ENCODE data around the gene SASH1.

SASH1 gene

DNA sequence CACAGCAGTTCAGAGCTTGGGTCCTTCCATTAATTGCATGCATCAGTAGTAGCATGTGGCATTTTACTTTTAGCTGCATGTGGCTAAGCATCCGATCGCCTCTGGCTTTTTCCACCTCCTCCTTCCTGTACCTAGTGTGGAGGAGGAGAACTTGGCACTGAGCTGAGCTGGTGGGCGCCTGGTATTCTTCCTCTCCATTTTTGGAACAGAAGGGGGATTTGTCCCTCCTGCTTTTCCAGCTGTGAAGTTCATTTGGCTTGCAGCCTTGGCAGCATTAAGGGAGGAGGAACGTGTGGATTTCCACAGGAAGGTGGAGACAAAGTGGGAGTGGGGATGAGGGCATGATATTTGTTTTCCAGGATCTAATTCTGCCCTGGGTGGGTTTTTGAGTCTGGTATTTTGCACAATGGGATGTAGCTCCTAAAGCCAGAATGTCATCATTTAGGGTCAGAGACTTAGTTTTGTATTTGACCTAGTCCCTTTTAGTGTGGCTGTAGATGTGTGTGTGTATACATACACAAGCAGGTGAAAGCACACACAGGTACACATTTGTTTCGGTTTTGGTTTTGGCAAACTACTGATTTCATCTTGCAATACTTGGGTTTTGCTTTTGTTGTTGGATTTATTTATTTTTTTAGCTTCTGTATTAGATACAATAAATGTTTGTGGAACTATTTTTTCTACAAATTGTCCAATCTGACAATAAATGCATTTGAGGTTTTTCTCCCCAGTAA, 90.0 kb downstream of the SASH1 start:
- DNase-seq (ENCODE audit: low spot score): no peak

- DNase-seq (ENCODE audit: low spot score): no peak
Measured at GRCh38 chr6:148435386-148435785, 92.7 kb downstream of the SASH1 start.

GRCh38 chr6:148436466-148436865, 93.8 kb downstream of the SASH1 start:
- DNase-seq (ENCODE audit: low spot score): no peak

- no peak for DNase-seq (ENCODE audit: low spot score)
Measured at GRCh38 chr6:148438632-148439031, 96.0 kb downstream of the SASH1 start.

DNA sequence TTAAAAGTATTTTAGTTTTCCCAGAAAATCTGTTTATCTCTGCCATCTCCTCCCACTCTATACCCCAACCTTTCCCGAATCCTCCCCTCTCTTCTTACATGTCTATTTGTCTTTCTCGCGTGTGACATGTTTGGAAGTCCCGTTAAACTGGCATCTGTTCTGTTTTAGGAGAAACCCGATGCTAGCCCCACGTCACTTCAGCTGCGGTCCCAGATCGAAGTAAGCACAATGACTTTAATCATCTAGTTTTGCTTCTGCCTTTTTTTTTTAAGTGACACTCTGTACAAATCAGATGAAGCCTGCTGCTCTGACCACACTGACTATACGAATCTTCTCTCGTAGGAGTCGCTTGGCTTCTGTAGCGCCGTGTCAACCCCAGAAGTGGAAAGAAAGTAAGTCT, 97.4 kb downstream of the SASH1 start:
- DNase-seq (ENCODE audit: low spot score): no peak

DNA sequence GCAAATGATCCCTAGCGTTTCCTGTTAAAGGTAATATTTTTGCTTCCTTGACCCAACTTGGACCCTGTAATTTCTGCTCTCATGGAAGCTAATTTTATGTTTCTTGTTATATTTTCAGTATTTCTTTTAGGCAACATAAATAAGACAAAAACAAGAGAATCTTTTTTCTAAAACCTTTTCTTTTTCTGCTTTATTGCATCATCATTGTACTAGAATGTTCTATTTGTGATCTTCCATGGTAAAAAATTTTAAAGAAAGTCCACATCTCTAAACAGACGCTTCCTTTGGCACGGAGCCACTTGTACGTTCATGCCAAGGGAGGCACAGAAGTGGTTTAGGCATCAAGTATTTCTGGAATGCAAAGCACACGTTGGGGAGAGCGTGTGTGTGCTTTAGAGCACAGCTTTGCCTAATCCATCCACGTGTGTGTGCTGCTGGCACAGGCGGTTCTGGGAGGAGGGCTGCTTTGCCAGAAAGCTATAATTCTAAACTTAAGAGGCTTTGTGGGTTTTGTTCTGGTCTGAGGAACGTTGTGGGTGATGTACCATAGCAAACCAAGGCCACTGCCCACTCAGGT, 98.3 kb downstream of the SASH1 start:
- peak; percentile 88 for DNase-seq (ENCODE audit: low spot score)

- peak; percentile 93 for DNase-seq (ENCODE audit: low spot score)
Measured at GRCh38 chr6:148441454-148441911, 98.8 kb downstream of the SASH1 start.

DNA sequence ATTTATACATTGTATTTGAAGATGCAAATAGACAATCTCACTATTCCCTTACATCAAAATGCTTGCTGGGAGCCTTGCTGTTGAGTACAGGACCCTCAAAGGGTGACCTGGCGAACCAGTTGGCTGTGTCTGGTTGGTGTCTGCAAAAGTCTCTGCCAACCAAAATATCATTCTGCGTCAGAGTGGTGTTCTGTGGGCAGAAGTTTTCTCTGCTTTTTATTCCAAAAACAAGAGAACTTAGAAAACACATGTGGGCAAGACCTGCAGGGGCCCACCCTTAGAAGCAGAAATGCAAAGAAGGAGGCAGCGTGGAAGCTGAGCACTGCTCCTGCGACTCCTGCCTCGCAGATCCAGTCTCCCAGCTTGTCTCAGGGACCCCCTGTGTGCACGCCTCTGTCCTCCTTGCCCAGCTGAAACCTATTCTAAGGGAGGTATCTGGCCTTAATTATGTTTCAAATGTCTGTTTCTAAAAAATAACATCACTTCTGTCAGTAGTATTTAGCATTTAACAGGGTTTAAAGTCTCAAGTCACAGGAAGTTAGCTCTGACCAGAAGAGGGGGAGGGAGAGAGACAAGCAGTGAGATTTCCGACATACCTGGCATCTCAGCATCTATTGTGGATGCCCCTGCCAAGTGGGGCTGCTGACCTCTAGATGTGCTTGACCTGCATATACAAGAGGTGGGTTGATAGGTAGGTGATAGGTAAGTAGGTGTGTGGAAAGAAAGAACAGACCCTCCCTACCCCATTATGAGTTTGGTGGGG, 101.3 kb downstream of the SASH1 start:
- DNase-seq (ENCODE audit: low spot score): no peak

- DNase-seq (ENCODE audit: low spot score): no peak
Measured at GRCh38 chr6:148445116-148445515, 102.5 kb downstream of the SASH1 start.

- peak; percentile 90 for DNase-seq (ENCODE audit: low spot score)
Measured at GRCh38 chr6:148445620-148446019, 103.0 kb downstream of the SASH1 start.

GRCh38 chr6:148446681-148447080, 104.0 kb downstream of the SASH1 start:
- DNase-seq (ENCODE audit: low spot score): no peak

DNA sequence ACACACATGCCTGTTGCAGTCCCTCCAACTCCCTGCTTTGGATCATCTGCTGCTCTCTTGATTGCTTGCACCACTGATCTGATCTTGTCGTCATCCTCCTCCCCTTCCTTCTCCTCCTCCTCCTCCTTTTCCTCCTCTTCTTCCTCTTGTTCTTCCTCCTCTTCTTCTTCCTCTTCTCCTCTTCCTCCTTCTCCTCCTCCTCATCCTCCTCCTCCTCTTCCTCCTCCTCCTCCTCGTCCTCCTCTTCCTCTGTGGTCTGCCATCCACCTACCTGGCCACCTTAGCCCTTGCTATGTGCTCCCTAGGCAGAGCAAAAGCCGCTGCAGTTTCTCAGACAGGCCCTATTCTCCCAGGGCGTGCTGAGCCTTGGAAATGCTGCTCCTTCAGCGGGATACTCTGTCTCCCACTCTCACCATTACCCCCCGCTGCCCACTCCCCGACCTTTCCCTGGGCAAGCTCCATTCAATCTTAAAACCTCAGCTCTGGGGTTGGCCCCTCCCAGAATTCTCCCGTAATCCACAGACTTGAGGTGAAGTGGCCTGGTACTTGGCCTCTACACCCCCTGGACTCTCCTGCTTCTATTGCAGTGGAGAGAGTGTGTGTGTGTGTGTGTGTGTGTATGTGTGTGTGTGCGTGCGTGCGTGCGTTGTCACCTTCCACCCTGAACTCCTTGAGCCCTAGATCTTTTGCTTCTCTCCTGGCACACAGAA, 105.0 kb downstream of the SASH1 start:
- no peak for DNase-seq (ENCODE audit: low spot score)

DNA sequence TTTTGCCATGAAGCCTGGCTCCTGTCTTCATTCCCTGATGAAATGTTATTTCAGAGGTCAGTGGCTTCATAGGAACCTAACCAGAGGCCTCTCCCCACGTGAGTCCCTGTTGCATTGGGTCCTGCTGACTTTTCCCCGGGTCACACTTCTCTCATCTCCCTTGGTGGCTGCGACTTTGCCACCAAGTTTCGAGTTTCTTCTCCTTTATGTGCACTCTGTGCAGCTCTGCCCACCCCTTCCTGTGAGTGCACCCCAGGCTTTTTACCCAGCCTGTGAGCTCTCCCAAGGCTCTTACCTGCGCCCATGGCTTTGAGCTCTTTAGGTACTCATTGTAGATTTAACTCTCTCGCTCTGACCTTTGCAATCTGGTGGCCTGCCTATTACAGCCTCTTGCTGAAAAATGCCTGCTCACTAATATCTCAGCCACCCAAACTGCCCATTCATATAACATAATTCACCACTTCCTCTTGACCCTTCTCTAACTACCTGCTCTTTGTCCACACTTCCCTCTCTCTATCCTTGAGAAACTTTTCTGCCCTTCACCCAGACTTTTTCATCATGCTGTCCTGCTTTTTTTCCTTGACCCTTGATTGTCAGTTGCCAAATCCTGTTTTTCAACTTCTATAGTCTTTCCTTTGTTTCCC, 105.9 kb downstream of the SASH1 start:
- DNase-seq (ENCODE audit: low spot score): no peak

DNA sequence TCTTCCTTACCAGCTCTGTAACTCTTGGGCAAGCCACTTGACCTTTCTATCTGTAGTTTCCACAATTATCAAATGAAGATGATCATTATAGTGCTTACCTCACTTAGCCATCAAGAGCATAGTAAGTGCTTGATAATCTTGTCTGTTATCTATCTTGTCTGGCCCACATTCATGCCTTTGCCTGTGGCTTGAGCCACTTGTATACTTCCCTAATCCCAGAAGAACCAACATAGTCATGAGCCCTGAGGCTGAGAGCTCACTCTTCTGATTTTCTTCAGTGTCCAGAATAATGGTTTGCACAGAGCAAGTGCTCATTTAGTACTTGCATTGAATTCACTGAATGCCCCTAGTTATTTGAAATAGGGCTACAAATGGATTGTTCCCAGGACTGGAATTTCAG, 108.2 kb downstream of the SASH1 start:
- DNase-seq (ENCODE audit: low spot score): no peak

DNA sequence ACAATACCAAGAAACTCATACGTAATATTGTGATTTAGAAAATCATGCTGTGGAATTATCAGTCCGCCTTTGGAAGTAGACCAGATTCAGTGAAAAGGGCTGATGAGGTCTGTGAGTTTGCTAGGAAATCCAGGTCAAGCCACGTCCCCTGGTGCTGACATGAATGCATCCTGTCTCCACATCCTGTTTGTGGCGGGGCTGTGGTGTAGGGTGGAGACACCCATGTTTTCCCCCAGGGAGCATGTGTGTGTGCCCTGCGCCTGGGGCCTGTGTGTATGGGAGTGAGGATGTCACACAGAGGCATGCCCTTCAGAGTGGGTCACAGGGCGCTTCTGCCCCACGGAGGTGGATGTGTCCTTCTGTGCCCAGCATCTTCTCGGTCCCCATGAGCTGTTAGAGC, 109.1 kb downstream of the SASH1 start:
- DNase-seq (ENCODE audit: low spot score): no peak

DNA sequence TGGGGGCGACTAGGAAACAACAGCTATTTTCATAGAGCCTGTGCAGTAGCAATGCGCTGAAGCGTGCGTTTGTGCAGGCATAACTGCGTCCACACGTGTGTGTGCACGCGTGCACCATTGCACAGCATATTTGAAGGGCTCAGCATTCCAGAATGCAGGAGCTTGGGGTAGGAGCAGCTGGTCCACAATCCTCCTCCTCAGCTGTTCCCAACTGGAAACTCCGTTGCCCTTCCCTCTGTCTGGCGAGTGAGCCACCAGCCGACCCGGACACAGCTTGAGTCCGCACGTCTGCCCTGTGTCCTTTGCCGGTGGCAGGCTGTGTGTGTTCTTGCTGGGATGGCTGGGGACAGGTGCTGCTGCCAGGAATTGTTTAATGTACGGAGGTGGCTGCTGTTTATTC, 110.2 kb downstream of the SASH1 start:
- DNase-seq (ENCODE audit: low spot score): no peak

DNA sequence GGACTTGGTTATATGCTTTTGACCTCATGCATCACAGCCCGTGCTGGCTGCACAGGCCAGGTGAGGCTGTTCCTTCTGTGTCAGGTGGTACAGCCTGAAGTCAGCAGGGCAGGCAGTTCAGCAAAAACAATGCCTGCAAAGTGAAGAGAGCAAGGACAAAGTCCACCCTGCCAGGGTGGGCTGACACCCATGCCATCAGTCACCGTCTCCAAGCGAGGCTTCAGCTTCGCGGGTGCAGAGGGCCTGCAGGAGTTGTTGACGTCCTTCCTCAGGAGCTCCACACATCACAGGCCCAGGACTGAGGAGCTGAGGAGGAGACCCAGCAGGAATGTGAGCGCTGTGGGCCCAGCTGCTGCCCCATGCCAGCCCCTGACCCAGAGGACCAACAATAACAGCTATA, 111.3 kb downstream of the SASH1 start:
- no peak for DNase-seq (ENCODE audit: low spot score)

DNA sequence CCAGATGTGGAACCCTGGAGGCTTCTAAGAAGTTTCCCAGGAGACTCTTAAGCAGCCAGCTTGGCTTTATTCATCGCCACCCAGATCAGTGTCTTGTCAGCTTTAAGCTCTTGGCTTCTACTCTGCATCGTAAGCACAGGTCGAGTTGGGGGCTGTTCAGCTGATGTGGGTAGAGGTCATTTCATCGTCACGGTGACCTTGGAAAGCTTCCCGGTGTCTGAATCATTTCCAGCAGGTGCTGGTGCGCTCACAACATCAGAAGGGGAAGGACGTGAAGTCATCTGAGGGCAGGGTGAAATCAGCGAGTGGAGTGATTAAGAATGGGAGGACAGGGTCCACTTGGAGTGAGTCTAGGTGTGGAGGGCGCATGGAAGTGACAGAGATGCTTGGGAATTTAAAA, 112.6 kb downstream of the SASH1 start:
- DNase-seq (ENCODE audit: low spot score): peak; percentile 81

DNA sequence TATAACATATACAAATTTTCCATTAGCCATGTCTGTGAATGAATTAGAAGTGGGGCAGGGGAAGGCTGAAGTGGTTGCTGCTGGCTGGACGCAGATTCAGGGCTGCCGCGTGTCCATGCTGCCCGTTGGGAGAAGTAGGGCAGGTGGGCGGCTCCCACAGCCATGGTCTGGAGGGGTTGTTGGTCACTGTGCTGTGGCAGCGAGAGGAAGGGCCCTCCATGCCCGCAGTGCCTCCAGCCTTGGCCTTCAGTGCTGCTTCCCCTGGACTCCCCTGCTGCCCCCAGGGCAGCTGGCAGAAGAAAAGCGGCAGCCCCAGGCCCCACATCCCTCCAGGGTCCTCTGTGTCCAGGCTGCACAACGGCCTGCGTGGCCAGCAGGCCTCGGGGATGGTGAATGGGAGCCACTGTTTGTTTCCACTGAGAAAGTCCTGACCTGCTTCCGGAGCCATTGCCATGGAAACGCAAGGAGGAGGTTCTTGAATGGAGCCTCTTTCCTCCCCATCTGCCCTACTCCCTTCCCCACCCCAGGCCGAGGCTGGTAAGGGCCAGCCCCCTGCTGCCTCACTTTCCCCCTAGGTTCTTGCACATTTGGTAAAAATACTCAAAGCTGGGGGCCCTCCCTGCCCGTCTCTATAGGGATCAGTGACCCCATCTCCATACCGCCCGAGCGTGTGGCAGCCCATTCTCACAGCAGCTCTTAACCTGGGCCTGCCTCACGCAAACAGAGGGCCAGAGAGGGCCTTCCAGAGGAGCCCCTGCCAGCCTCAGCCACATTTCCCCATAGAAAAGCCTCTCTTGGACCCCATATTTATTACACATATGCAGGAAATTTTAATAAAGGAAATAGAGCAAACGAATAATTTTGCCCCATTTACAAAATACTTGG, 113.3 kb downstream of the SASH1 start:
- DNase-seq (ENCODE audit: low spot score): no peak

- peak; percentile 90 for DNase-seq (ENCODE audit: low spot score)
Measured at GRCh38 chr6:148457137-148457842, 114.7 kb downstream of the SASH1 start.

- no peak for DNase-seq (ENCODE audit: low spot score)
Measured at GRCh38 chr6:148457843-148458159, 115.2 kb downstream of the SASH1 start.
